HEK293 (cell line): ENCODE measurements around the gene RPS23.

ENCODE experiments used
- CTCF ChIP-seq: fragments of 450-650 bp; formaldehyde crosslinking; IDR thresholded peaks from 2 replicates; pipeline ENCODE4 v1.5.1; 2016; ENCODE audit warnings: missing biosample characterization, missing genetic modification characterization
- ELK4 ChIP-seq: IDR thresholded peaks from 2 replicates; pipeline ENCODE4 v1.6.1; 2011; ENCODE audit warnings: mild to moderate bottlenecking, low read depth, low read length, borderline replicate concordance
- KLF7 ChIP-seq: fragments of 450-650 bp; formaldehyde crosslinking; IDR thresholded peaks from 2 replicates; pipeline ENCODE4 v1.5.1; 2016; ENCODE audit warnings: missing biosample characterization, missing genetic modification characterization, borderline replicate concordance
- YY1 ChIP-seq: fragments of 450-650 bp; formaldehyde crosslinking; IDR thresholded peaks from 2 replicates; pipeline ENCODE4 v1.5.1; 2018; ENCODE audit warnings: missing biosample characterization, missing genetic modification characterization
- ZBTB49 ChIP-seq: fragments of 450-650 bp; formaldehyde crosslinking; IDR thresholded peaks from 2 replicates; pipeline ENCODE4 v1.5.1; 2016; ENCODE audit warnings: missing biosample characterization, missing genetic modification characterization, low read depth
- ZFP69B ChIP-seq: fragments of 450-650 bp; formaldehyde crosslinking; IDR thresholded peaks from 2 replicates; pipeline ENCODE4 v1.5.1; 2016; ENCODE audit warnings: missing biosample characterization, missing genetic modification characterization
- ZNF10 ChIP-seq: fragments of 450-650 bp; formaldehyde crosslinking; IDR thresholded peaks from 2 replicates; pipeline ENCODE4 v1.5.1; 2017; ENCODE audit warnings: missing biosample characterization, missing genetic modification characterization

GRCh38 chr5:82319192-82319591 is 41.0 kb upstream of the RPS23 start:
- TF ChIP-seq KLF7 (tag by site-specific recombination) (no peak), CTCF (tag by site-specific recombination) (no peak), ELK4 (no peak), ZBTB49 (tag by site-specific recombination) (no peak), YY1 (tag by site-specific recombination) (no peak), ZFP69B (no peak), ZNF10 (no peak)
